Measurements from ENCODE around the gene VSTM2A. TPM values are rescaled to one million over a fixed set of nuclear protein-coding genes. Genes with fewer than 3 reads are reported as not detected.

The VSTM2A gene
- total RNA-seq, 1 donor from 2014 or later = 0.98 TPM

- TF ChIP-seq POLR2AphosphoS5 (IDR thresholded peaks at IDR 0.05; ENCODE audit: insufficient read depth in 1 of 2, low read depth in 1 of 2) (no peak), CTCF (IDR thresholded peaks at IDR 0.05) (no peak), POLR2A (IDR thresholded peaks at IDR 0.05) (no peak)
- intact Hi-C loops (cut with DNase I) = no loop called here
- Histone ChIP-seq H3K9me3 (no peaks in the 10 kb centered on the region), H3K36me3 (no peaks in the 10 kb centered on the region), H3K27me3 (no peaks in the 10 kb centered on the region), H3K4me3 (no peak overlapping the region), H3K4me1 (no peaks in the 10 kb centered on the region), H3K27ac (no peak overlapping the region)
- DNase-seq (ENCODE audit: extremely low spot score in 2 of 2) = no peak
Measured at GRCh38 chr7:54556121-54556520, 13.9 kb downstream of the VSTM2A start.

- no peak overlapping the region for H3K27ac ChIP-seq
- no peaks in the 10 kb centered on the region for H3K36me3 ChIP-seq
- no peak for DNase-seq (ENCODE audit: extremely low spot score in 2 of 2)
- no peaks in the 10 kb centered on the region for H3K27me3 ChIP-seq
- no peak overlapping the region for H3K4me3 ChIP-seq
- intact Hi-C loops (cut with DNase I) = no loop called here
- no peaks in the 10 kb centered on the region for H3K4me1 ChIP-seq
- TF ChIP-seq POLR2A (IDR thresholded peaks at IDR 0.05) = no peak
- no peak for TF ChIP-seq POLR2AphosphoS5 (IDR thresholded peaks at IDR 0.05; ENCODE audit: insufficient read depth in 1 of 2, low read depth in 1 of 2)
- no peak for TF ChIP-seq CTCF (IDR thresholded peaks at IDR 0.05)
- H3K9me3 ChIP-seq = no peaks in the 10 kb centered on the region
Measured at GRCh38 chr7:54559401-54559800, 17.2 kb downstream of the VSTM2A start.

GRCh38 chr7:54560198-54560597 lies 18.0 kb downstream of the VSTM2A start:
- Histone ChIP-seq H3K9me3 (no peaks in the 10 kb centered on the region), H3K4me1 (no peaks in the 10 kb centered on the region), H3K27me3 (no peaks in the 10 kb centered on the region), H3K36me3 (no peaks in the 10 kb centered on the region), H3K27ac (no peak overlapping the region), H3K4me3 (no peak overlapping the region)
- DNase-seq (ENCODE audit: extremely low spot score in 2 of 2) = no peak
- no peak for TF ChIP-seq POLR2A (IDR thresholded peaks at IDR 0.05)
- no peak for TF ChIP-seq POLR2AphosphoS5 (IDR thresholded peaks at IDR 0.05; ENCODE audit: insufficient read depth in 1 of 2, low read depth in 1 of 2)
- no peak for TF ChIP-seq CTCF (IDR thresholded peaks at IDR 0.05)
- intact Hi-C loops (cut with DNase I) = no loop called here

- intact Hi-C loops (cut with DNase I) = no loop called here
- H3K4me3 ChIP-seq = no peak overlapping the region
- no peak for DNase-seq (ENCODE audit: extremely low spot score in 2 of 2)
- no peak for TF ChIP-seq POLR2A (IDR thresholded peaks at IDR 0.05)
- no peak for TF ChIP-seq POLR2AphosphoS5 (IDR thresholded peaks at IDR 0.05; ENCODE audit: insufficient read depth in 1 of 2, low read depth in 1 of 2)
- no peak for TF ChIP-seq CTCF (IDR thresholded peaks at IDR 0.05)
- no peak overlapping the region for H3K27ac ChIP-seq
- no peaks in the 10 kb centered on the region for H3K27me3 ChIP-seq
- no peaks in the 10 kb centered on the region for H3K9me3 ChIP-seq
- H3K36me3 ChIP-seq = no peaks in the 10 kb centered on the region
- H3K4me1 ChIP-seq = no peaks in the 10 kb centered on the region
Measured at GRCh38 chr7:54560723-54561122, 18.5 kb downstream of the VSTM2A start.

- Histone ChIP-seq H3K36me3 (no peaks in the 10 kb centered on the region), H3K27ac (no peak overlapping the region)
- intact Hi-C loops (cut with DNase I) = no loop called here
Measured at GRCh38 chr7:54563329-54563916, 21.2 kb downstream of the VSTM2A start.

More at GRCh38 chr7:54563329-54563916, 21.2 kb downstream of the VSTM2A start:
- TF ChIP-seq CTCF (IDR thresholded peaks at IDR 0.05) = no peak
- no peak for TF ChIP-seq POLR2A (IDR thresholded peaks at IDR 0.05)
- no peak for TF ChIP-seq POLR2AphosphoS5 (IDR thresholded peaks at IDR 0.05; ENCODE audit: insufficient read depth in 1 of 2, low read depth in 1 of 2)
- DNase-seq (ENCODE audit: extremely low spot score in 2 of 2) = no peak
- Histone ChIP-seq H3K27me3 (no peaks in the 10 kb centered on the region), H3K9me3 (no peaks in the 10 kb centered on the region), H3K4me3 (no peak overlapping the region), H3K4me1 (no peaks in the 10 kb centered on the region)

Measured in vagina (tissue), 2 donors.